Neuron (in vitro differentiated cells): Measurements from ENCODE around the gene EEFSEC.

Experiments
- H2AFZ ChIP-seq: one replicate; pipeline ENCODE4 v1.6.1; 2013; ENCODE audit warnings: low read depth, mild to moderate bottlenecking, inconsistent platforms, low read length, moderate library complexity
- H3K27me3 ChIP-seq: one replicate; pipeline ENCODE4 v1.6.1; 2013; ENCODE audit warnings: low read length; ENCODE audit not compliant: insufficient read depth
- H3K36me3 ChIP-seq: one replicate; pipeline ENCODE4 v1.6.1; 2013; ENCODE audit warnings: low read length; ENCODE audit not compliant: insufficient read depth
- H3K4me1 ChIP-seq: one replicate; pipeline ENCODE4 v1.6.1; 2013; ENCODE audit warnings: low read length; ENCODE audit not compliant: insufficient read depth
- H3K4me3 ChIP-seq: 2 replicates; pipeline ENCODE4 v1.5.1; 2013; ENCODE audit warnings: mild to moderate bottlenecking, low read length, moderate library complexity
- H3K9me3 ChIP-seq: one replicate; pipeline ENCODE4 v1.6.1; 2013; ENCODE audit warnings: low read length

EEFSEC gene

GRCh38 chr3:128221328-128221727 lies 68.0 kb downstream of the EEFSEC start:
- H2AFZ ChIP-seq = no peak overlapping the region
- H3K4me1 ChIP-seq = peaks cover 11% of the 10 kb centered on the region
- no peaks in the 10 kb centered on the region for H3K36me3 ChIP-seq
- H3K4me3 ChIP-seq = no peak overlapping the region
- no peaks in the 10 kb centered on the region for H3K27me3 ChIP-seq
- no peaks in the 10 kb centered on the region for H3K9me3 ChIP-seq

DNA sequence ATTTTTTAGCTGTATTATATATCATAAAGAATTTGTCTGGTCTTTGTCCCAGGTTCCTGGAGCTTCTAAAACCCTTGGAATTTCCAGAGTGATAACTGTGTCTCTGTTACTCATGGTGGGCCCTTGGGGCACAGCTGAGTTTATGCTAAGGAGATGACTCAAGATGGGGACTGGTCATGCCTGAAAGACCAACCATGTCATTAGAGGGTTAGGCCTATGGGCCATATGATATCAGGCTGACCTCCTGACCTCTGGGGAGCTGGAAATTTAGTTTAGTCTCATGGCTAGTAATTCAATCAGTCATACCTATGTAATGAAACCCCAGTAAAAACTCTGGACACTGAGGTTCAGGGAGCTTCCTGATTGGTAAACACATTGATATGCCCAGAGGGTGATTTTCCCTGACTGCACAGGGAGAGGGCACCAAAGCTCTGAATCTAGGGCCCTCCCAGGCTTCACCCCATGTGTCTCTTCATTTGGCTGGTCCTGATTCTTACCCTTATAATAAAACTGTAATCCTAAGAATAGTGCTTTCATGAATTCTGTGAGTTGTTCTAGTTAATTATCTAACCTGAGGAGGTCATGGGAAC lies 69.6 kb downstream of the EEFSEC start:
- no peaks in the 10 kb centered on the region for H3K27me3 ChIP-seq
- H3K9me3 ChIP-seq = no peaks in the 10 kb centered on the region
- H2AFZ ChIP-seq = no peak overlapping the region
- no peaks in the 10 kb centered on the region for H3K36me3 ChIP-seq
- H3K4me3 ChIP-seq = no peak overlapping the region
- peaks cover 16% of the 10 kb centered on the region for H3K4me1 ChIP-seq

- H3K4me1 ChIP-seq = peaks cover 16% of the 10 kb centered on the region
- H3K27me3 ChIP-seq = no peaks in the 10 kb centered on the region
- H3K36me3 ChIP-seq = no peaks in the 10 kb centered on the region
- no peak overlapping the region for H2AFZ ChIP-seq
- H3K9me3 ChIP-seq = no peaks in the 10 kb centered on the region
- H3K4me3 ChIP-seq = no peak overlapping the region
Observed at GRCh38 chr3:128226186-128226725, 73.0 kb downstream of the EEFSEC start.

DNA sequence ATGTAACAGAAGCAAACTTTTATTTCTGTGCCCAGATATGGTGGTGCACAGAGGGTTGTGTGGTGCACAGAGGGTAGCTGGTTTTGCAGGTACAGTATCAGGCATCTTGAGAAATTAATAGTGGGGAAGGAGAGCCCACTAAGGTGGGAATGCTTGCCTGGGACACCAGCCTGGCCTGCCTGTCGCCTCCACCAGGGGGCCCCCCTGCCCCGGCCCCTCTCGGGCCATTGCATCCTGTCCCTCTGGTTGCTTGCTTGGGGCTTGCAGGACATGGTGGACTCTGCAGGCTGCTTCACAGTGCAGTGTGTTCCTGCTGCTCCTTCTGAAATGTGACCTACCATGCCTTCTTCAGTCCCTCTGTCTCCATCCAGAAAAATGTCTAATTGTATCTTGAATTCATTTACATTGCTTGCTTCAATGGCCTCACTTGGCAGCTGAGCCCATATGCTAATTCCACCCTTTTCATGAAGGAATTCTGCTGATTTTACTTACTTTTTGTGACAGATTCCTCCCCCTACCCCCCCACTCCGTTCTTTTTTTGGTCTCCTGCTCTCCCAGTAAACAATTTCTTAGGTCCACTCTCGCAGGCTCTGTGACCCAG lies 73.6 kb downstream of the EEFSEC start:
- peaks cover 21% of the 10 kb centered on the region for H3K4me1 ChIP-seq
- no peak overlapping the region for H3K4me3 ChIP-seq
- H3K9me3 ChIP-seq = no peaks in the 10 kb centered on the region
- no peaks in the 10 kb centered on the region for H3K27me3 ChIP-seq
- H3K36me3 ChIP-seq = no peaks in the 10 kb centered on the region
- H2AFZ ChIP-seq = no peak overlapping the region

GRCh38 chr3:128227507-128227906 lies 74.2 kb downstream of the EEFSEC start:
- H3K9me3 ChIP-seq = no peaks in the 10 kb centered on the region
- no peak overlapping the region for H2AFZ ChIP-seq
- peaks cover 21% of the 10 kb centered on the region for H3K4me1 ChIP-seq
- no peaks in the 10 kb centered on the region for H3K36me3 ChIP-seq
- no peaks in the 10 kb centered on the region for H3K27me3 ChIP-seq
- no peak overlapping the region for H3K4me3 ChIP-seq

DNA sequence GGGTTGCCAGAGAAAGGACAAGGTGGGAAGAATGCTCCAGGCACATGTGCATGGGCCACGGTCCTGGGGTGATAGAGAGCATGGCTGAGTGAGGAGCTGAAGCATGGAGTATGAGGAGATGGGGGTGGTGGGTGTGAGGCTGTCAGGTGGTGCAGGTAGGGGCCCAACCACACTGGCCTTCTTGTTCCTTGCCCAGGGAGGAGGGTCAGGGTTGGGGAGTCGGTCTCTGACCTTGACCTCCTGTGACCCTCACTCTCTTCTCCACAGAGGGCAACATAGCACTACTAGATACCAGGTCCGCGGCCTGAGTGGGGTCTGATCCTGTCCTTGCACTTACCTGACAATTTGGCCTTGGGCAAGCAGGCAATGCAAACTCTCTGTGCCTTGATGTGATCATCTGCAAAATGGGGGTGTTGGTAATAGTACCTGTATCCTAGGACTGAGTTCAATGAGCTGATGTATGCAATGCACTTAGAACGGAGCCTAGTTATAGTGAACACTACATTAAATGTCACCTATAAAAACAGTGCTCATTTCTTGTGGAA lies 75.2 kb downstream of the EEFSEC start:
- Histone ChIP-seq H3K36me3 (no peaks in the 10 kb centered on the region), H3K9me3 (no peaks in the 10 kb centered on the region)

GRCh38 chr3:128229106-128229857 lies 76.0 kb downstream of the EEFSEC start:
- Histone ChIP-seq H3K27me3 (no peaks in the 10 kb centered on the region), H3K4me1 (peaks cover 21% of the 10 kb centered on the region), H3K4me3 (no peak overlapping the region), H2AFZ (no peak overlapping the region), H3K9me3 (no peaks in the 10 kb centered on the region), H3K36me3 (no peaks in the 10 kb centered on the region)

More for the DNA sequence above, 75.2 kb downstream of the EEFSEC start:
- peaks cover 21% of the 10 kb centered on the region for H3K4me1 ChIP-seq
- H2AFZ ChIP-seq = no peak overlapping the region
- no peak overlapping the region for H3K4me3 ChIP-seq
- H3K27me3 ChIP-seq = no peaks in the 10 kb centered on the region

DNA sequence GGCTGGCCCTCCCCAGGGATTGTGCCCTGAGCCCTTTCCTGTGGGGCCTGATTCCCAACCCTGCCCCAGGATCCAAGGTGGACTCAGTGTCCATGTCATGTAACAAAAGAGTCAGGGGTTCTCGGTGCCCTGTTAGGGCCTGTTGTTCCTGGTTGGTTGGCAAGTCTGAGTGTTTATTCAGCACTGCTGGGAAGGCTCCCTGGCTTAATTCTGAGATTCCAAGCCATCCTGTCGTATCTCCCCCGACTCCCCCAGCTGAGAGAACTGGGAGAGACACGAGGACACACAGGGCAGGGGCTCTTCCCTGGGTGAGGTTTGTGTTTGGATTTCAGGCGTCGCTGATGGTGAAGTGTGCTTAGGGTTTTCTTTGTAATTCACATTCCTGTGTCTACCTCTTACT lies 78.3 kb downstream of the EEFSEC start:
- Histone ChIP-seq H3K4me1 (peaks cover 26% of the 10 kb centered on the region), H3K27me3 (no peaks in the 10 kb centered on the region), H2AFZ (no peak overlapping the region), H3K4me3 (no peak overlapping the region), H3K9me3 (no peaks in the 10 kb centered on the region), H3K36me3 (no peaks in the 10 kb centered on the region)

- no peaks in the 10 kb centered on the region for H3K36me3 ChIP-seq
- H3K4me1 ChIP-seq = peaks cover 21% of the 10 kb centered on the region
- no peaks in the 10 kb centered on the region for H3K9me3 ChIP-seq
- no peak overlapping the region for H3K4me3 ChIP-seq
- no peak overlapping the region for H2AFZ ChIP-seq
- H3K27me3 ChIP-seq = no peaks in the 10 kb centered on the region
Observed at GRCh38 chr3:128232376-128233178, 79.3 kb downstream of the EEFSEC start.

DNA sequence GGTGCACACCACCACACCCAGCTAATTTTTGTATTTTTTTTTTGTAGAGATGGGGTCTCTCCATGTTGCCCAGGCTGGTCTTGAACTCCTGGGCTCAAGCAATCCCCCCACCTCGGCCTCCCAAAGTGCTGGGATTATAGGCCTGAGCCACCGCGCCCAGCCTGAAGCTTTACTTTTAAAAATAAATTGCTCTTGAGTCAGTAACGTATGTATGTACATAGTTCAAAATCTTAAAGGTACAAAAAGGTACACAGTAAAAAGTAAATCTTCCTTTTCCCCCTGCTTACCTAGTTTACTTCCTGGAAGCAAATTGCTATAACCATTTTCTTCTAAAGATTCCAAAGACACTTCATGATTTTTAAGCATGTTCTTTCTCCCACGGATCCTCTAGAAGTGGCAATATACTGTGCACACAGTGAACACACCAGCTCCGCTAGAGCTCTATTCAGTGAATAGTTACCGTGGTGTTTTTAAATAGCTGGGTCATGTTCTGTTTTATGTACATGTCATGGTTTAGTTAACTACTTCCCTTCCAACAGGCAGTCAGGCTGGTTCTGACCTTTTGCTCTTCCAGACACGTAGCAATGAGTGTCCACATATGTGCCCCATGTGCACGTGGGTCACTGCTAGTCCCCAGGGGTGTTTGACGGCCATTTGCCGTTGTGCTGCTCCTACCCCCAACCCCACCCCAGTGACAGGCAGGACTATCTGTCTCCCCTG lies 82.1 kb downstream of the EEFSEC start:
- H3K36me3 ChIP-seq = no peaks in the 10 kb centered on the region
- no peak overlapping the region for H3K4me3 ChIP-seq
- peaks cover 21% of the 10 kb centered on the region for H3K4me1 ChIP-seq
- H3K9me3 ChIP-seq = no peaks in the 10 kb centered on the region
- no peak overlapping the region for H2AFZ ChIP-seq
- no peaks in the 10 kb centered on the region for H3K27me3 ChIP-seq

GRCh38 chr3:128236657-128237056 lies 83.4 kb downstream of the EEFSEC start:
- Histone ChIP-seq H3K36me3 (no peaks in the 10 kb centered on the region), H3K4me3 (no peak overlapping the region), H3K9me3 (no peaks in the 10 kb centered on the region), H3K4me1 (peaks cover 16% of the 10 kb centered on the region), H2AFZ (no peak overlapping the region), H3K27me3 (no peaks in the 10 kb centered on the region)
